B cell (primary cell): ENCODE results near the gene RNF150. TPM values are rescaled to one million over a fixed set of nuclear protein-coding genes. Genes with fewer than 3 reads are reported as not detected.

ENCODE experiments used
- ATAC-seq: fragments of 200-7000 bp; cut with Tn5 transposase; one replicate; pipeline ENCODE4 v1.10.0; 2021; ENCODE audit warnings: low read depth, mild to moderate bottlenecking, moderate number of reproducible peaks, moderate library complexity
- CTCF ChIA-PET: fragments of 350-600 bp; sonication (Branson Sonifier 250); formaldehyde crosslinking; loops from one replicate; lab custom pipeline; 2021; ENCODE audit warnings: antibody characterized with exemption, inconsistent platforms; lab: Charles Lee
- POLR2A ChIA-PET: fragments of 350-600 bp; sonication (Branson Sonifier 250); formaldehyde crosslinking; loops from one replicate; lab custom pipeline; 2021; ENCODE audit warnings: antibody characterized with exemption; lab: Charles Lee
- DNase-seq: peaks from one replicate; pipeline ENCODE4 v3.0.0; 2013
- H2AFZ ChIP-seq: 2 replicates; pipeline ENCODE4 v1.6.1; 2012; ENCODE audit warnings: mild to moderate bottlenecking, low read depth, low read length; ENCODE audit not compliant: insufficient read depth, poor library complexity, severe bottlenecking
- H3K27ac ChIP-seq, 2 donors: 1 replicate in 1 of 2; 2 replicates in 1 of 2; pipeline ENCODE4 v1.5.1; 2012 to 2013; ENCODE audit warnings: low read length in 2 of 2, mild to moderate bottlenecking in 2 of 2, moderate library complexity in 1 of 2
- H3K27me3 ChIP-seq, 4 experiments: fragments of 200-600 bp in 1 of 4; sonication (generic) in 1 of 4; replicated peaks in 1 of 4; 1 replicate in 2 of 4; 2 replicates in 2 of 4; pipeline versions ENCODE4 v1.6.1 to v1.7.0; 2013 to 2016; ENCODE audit warnings: low read length in 3 of 4, mild to moderate bottlenecking in 2 of 4, mixed read lengths in 1 of 4, moderate library complexity in 1 of 4; ENCODE audit not compliant: insufficient read depth in 4 of 4, control insufficient read depth in 3 of 4; ENCODE audit errors: control extremely low read depth in 1 of 4
- H3K36me3 ChIP-seq, 2 experiments: replicated peaks in 1 of 2; 1 replicate in 1 of 2; 2 replicates in 1 of 2; pipeline versions ENCODE4 v1.6.1 to v1.7.1; 2013; ENCODE audit warnings: low read length in 1 of 2; ENCODE audit not compliant: insufficient read depth in 2 of 2, control insufficient read depth in 1 of 2; ENCODE audit errors: control extremely low read depth in 1 of 2, extremely low read depth in 1 of 2
- H3K4me1 ChIP-seq, 2 donors: fragments of 200-600 bp in 1 of 2; sonication (generic) in 1 of 2; 1 replicate in 1 of 2; 2 replicates in 1 of 2; pipeline versions ENCODE4 v1.5.1 to v1.6.1; 2013 to 2017; ENCODE audit warnings: low read length in 2 of 2; ENCODE audit not compliant: control insufficient read depth in 2 of 2, insufficient read depth in 2 of 2
- H3K4me2 ChIP-seq: replicated peaks from 2 replicates; pipeline ENCODE3; 2012; ENCODE audit warnings: mild to moderate bottlenecking, low read depth, low read length; ENCODE audit not compliant: poor library complexity, severe bottlenecking
- H3K4me3 ChIP-seq, 5 experiments: fragments of 200-600 bp in 1 of 5; sonication (generic) in 1 of 5; 1 replicate in 3 of 5; 2 replicates in 2 of 5; pipeline versions ENCODE4 v1.5.1 to v1.7.0; 2011 to 2016; ENCODE audit warnings: low read length in 4 of 5, mild to moderate bottlenecking in 4 of 5, low read depth in 2 of 5, control low read depth in 1 of 5, moderate library complexity in 1 of 5; ENCODE audit not compliant: insufficient read depth in 1 of 5; ENCODE audit errors: control extremely low read depth in 1 of 5, extremely low read depth in 1 of 5
- H3K79me2 ChIP-seq: fragments of 200-600 bp; sonication (generic); one replicate; pipeline ENCODE4 v1.6.0; 2016; ENCODE audit warnings: low read length; ENCODE audit not compliant: control insufficient read depth, insufficient read depth
- H3K9ac ChIP-seq: fragments of 200-600 bp; sonication (generic); 2 replicates; pipeline ENCODE4 v1.6.1; 2017; ENCODE audit warnings: mild to moderate bottlenecking, low read length, moderate library complexity
- H3K9me3 ChIP-seq, 3 donors: one replicate each; pipeline versions ENCODE4 v1.6.1 to v1.7.1; 2013; ENCODE audit warnings: low read length in 2 of 3; ENCODE audit not compliant: control insufficient read depth in 2 of 3, insufficient read depth in 1 of 3; ENCODE audit errors: control extremely low read depth in 1 of 3
- H4K20me1 ChIP-seq: 2 replicates; pipeline ENCODE4 v1.6.0; 2012; ENCODE audit warnings: mild to moderate bottlenecking, low read length; ENCODE audit not compliant: insufficient read depth, control insufficient read depth, poor library complexity, severe bottlenecking
- H3K27ac Mint-ChIP-seq: one replicate; pipeline ENCODE4 v1.8.0; 2021; ENCODE audit warnings: mixed read lengths
- H3K27me3 Mint-ChIP-seq: one replicate; pipeline ENCODE4 v1.8.0; 2021; ENCODE audit warnings: mixed read lengths
- H3K4me1 Mint-ChIP-seq: one replicate; pipeline ENCODE4 v1.8.0; 2021; ENCODE audit warnings: mixed read lengths
- H3K4me3 Mint-ChIP-seq: one replicate; pipeline ENCODE4 v1.8.0; 2021; ENCODE audit warnings: mixed read lengths
- H3K9me3 Mint-ChIP-seq: one replicate; pipeline ENCODE4 v1.8.0; 2022; ENCODE audit warnings: mixed read lengths; ENCODE audit not compliant: insufficient read depth
- EZH2 ChIP-seq: IDR thresholded peaks from 2 replicates; pipeline ENCODE4 v1.6.1; 2012; ENCODE audit warnings: borderline replicate concordance, low read depth, mild to moderate bottlenecking, moderate library complexity, low read length; ENCODE audit not compliant: insufficient read depth, poor library complexity, severe bottlenecking
- WGBS: methylation state at CpG from one replicate; pipeline ENCODE4 v1.1.5; 2013; ENCODE audit warnings: missing lambda C conversion rate; ENCODE audit not compliant: insufficient coverage; 5-methylcytosine and 5-hydroxymethylcytosine counted together
- intact Hi-C: fragments of 100-400 bp; cut with micrococcal nuclease; formaldehyde crosslinking; loops from one replicate; pipeline ENCODE4 v1.10.0; 2022
- polyA plus RNA-seq: library from polyadenylated mRNA; depleted of rRNA; stranded (reverse); fragments of >200 nt; gene quantifications from 2 replicates; pipeline ENCODE4 v1.2.3, GENCODE V29; 2012
- total RNA-seq, 2 donors: library from RNA; stranded (reverse); fragments of 120-200 nt in 1 of 2; gene quantifications; 1 replicate in 1 of 2; 2 replicates in 1 of 2; pipeline versions ENCODE4 v1.2.3 to v1.2.4, GENCODE V29; 2013 to 2022
- TF ChIP-seq, protein P1 (sequence below): fragments of 200-600 bp; IDR thresholded peaks from one replicate; pipeline ENCODE4 v1.8.0; 2022; ENCODE audit warnings: antibody characterized with exemption, mild to moderate bottlenecking

The RNF150 gene
- total and polyA plus RNA-seq, 2 donors (not counting 1 experiment from before 2014, with no cell fraction given) = not detected

DNA sequence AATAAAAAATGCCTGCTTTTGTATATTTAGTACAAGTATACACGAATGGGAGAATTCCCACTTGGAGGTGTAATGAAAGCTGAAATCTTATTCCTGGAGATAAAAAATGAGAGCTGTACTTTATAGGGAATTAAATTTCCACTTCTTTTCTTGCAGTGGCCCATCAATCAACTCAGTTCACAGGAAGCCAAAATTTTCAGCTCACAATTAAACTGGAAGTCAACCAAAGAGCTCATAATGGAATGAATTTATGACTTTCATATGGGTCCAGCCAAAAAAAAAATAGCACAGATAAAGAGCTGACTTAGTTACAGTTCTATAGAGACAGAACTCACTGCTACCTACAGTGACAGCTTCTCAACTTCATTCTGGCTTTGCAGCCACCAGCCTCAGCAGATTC, 261.9 kb downstream of the RNF150 start:
- TF ChIP-seq, protein P1, sequence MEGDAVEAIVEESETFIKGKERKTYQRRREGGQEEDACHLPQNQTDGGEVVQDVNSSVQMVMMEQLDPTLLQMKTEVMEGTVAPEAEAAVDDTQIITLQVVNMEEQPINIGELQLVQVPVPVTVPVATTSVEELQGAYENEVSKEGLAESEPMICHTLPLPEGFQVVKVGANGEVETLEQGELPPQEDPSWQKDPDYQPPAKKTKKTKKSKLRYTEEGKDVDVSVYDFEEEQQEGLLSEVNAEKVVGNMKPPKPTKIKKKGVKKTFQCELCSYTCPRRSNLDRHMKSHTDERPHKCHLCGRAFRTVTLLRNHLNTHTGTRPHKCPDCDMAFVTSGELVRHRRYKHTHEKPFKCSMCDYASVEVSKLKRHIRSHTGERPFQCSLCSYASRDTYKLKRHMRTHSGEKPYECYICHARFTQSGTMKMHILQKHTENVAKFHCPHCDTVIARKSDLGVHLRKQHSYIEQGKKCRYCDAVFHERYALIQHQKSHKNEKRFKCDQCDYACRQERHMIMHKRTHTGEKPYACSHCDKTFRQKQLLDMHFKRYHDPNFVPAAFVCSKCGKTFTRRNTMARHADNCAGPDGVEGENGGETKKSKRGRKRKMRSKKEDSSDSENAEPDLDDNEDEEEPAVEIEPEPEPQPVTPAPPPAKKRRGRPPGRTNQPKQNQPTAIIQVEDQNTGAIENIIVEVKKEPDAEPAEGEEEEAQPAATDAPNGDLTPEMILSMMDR = no peak
- TF ChIP-seq EZH2 = no peak
- ChIA-PET POLR2A (no interaction called here), CTCF (interaction anchor here (1.3 kb wide), 1 partner anchor 13 kb away, joined by 7 read pairs; no protein-coding TSS in a partner anchor)
- intact Hi-C loops = no loop called here
- H3K9ac ChIP-seq = no peak overlapping the region
- Mint-ChIP-seq H3K9me3 (no peaks in the 10 kb centered on the region), H3K4me3 (no peak overlapping the region), H3K27me3 (peaks cover 12% of the 10 kb centered on the region), H3K27ac (no peak overlapping the region), H3K4me1 (no peaks in the 10 kb centered on the region)
- no peak for ATAC-seq
- H3K27me3 ChIP-seq = peaks cover 0 to 5% (median 0%) of the 10 kb centered on the region in 4 experiments
- no peak overlapping the region for H3K4me2 ChIP-seq
- no peak overlapping the region for H2AFZ ChIP-seq
- WGBS = no CpG with 5 or more reads among the region's 1 CpG
- H3K4me3 ChIP-seq = no peak overlapping the region
- no peaks in the 10 kb centered on the region for H4K20me1 ChIP-seq
- H3K4me1 ChIP-seq = no peaks in the 10 kb centered on the region
- DNase-seq = no peak
- H3K9me3 ChIP-seq = no peaks in the 10 kb centered on the region
- no peaks in the 10 kb centered on the region for H3K36me3 ChIP-seq
- H3K27ac ChIP-seq = no peak overlapping the region
- no peaks in the 10 kb centered on the region for H3K79me2 ChIP-seq

DNA sequence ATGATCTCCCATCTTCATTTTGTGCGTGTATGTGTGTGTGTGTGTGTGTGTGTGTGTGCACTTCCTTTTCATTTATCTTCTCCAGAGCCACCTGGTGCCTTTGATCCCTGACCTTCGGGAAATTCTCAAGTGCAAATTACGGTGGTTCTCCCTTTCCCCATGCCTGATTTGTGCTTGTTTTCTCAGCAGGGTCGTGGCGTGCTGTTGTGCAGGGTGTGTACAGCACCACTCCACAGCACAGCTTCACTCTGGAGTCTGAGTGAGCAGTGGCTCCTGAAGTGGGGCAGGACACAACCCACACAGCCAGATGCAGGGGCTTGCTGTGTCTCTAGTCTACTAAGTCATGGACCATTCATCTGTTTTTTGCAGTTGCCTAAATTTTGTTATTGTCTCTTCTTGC, 262.8 kb downstream of the RNF150 start:
- Mint-ChIP-seq H3K4me1 (no peaks in the 10 kb centered on the region), H3K27me3 (peaks cover 12% of the 10 kb centered on the region), H3K27ac (no peak overlapping the region), H3K9me3 (no peaks in the 10 kb centered on the region), H3K4me3 (no peak overlapping the region)
- intact Hi-C loops = no loop called here
- DNase-seq (no peak), ATAC-seq (no peak)
- Histone ChIP-seq H2AFZ (no peak overlapping the region), H3K4me1 (no peaks in the 10 kb centered on the region), H3K79me2 (no peaks in the 10 kb centered on the region), H3K36me3 (no peaks in the 10 kb centered on the region), H3K27ac (no peak overlapping the region), H3K4me3 (no peak overlapping the region), H3K9me3 (no peaks in the 10 kb centered on the region), H4K20me1 (no peaks in the 10 kb centered on the region), H3K27me3 (peaks cover 0 to 5% (median 2%) of the 10 kb centered on the region in 4 experiments), H3K9ac (no peak overlapping the region), H3K4me2 (no peak overlapping the region)
- ChIA-PET CTCF (no interaction called here), POLR2A (no interaction called here)
- TF ChIP-seq EZH2 = no peak
- TF ChIP-seq, protein P1 = no peak
- WGBS = 87% methylated on average over 3 of the region's 5 CpGs
